DMS 273 treated with DMSO at 0.1 percent for 48 hours (cell line): Measurements from ENCODE around the gene OR2G6.
"Not testable (repeated sequence)": the region's sequence is repeated elsewhere in the genome, so short reads cannot be mapped to it uniquely, and the experiment has no call there.

Source experiments
- DNase-seq: peaks from one replicate; lab custom pipeline; 2025; lab: John Stamatoyannopoulos, UW

Gene OR2G6

GRCh38 chr1:248574657-248575056, 66.8 kb downstream of the OR2G6 start, which contains the start of gene OR2T34:
TSS of gene OR2T34 (minus strand) at chr1:248574757. CDS start at chr1:248574757, 0 bp downstream.
- not testable (repeated sequence) for DNase-seq

GRCh38 chr1:248576260-248576980, 68.5 kb downstream of the OR2G6 start:
- DNase-seq, result no peak
